Smooth muscle cell (in vitro differentiated cells): Measurements from ENCODE around the gene PRM2. TPM values are rescaled to one million over a fixed set of nuclear protein-coding genes. Genes with fewer than 3 reads are reported as not detected.

ENCODE experiments used
- DNase-seq: peaks from one replicate; lab custom pipeline; 2025; ENCODE audit not compliant: unreplicated experiment; lab: John Stamatoyannopoulos, UW
- H2AFZ ChIP-seq: fragments of 200-600 bp; sonication (generic); 2 replicates; pipeline ENCODE4 v1.6.0; 2016; ENCODE audit warnings: antibody characterized with exemption, low read depth, mild to moderate bottlenecking
- H3F3A ChIP-seq: fragments of 200-600 bp; sonication (generic); 2 replicates; pipeline ENCODE4 v1.6.0; 2017; ENCODE audit warnings: antibody characterized with exemption, low read depth
- H3K27ac ChIP-seq: fragments of 200-600 bp; sonication (generic); 2 replicates; pipeline ENCODE4 v1.5.1; 2016; ENCODE audit warnings: low read depth, mild to moderate bottlenecking
- H3K27me3 ChIP-seq: fragments of 200-600 bp; sonication (generic); 2 replicates; pipeline ENCODE4 v1.6.1; 2016; ENCODE audit warnings: low read depth, mild to moderate bottlenecking
- H3K36me3 ChIP-seq: fragments of 200-600 bp; sonication (generic); 2 replicates; pipeline ENCODE4 v1.5.1; 2016; ENCODE audit warnings: low read depth
- H3K4me1 ChIP-seq: fragments of 200-600 bp; sonication (generic); 2 replicates; pipeline ENCODE4 v1.5.1; 2016; ENCODE audit warnings: low read depth
- H3K4me2 ChIP-seq: fragments of 200-600 bp; sonication (generic); 2 replicates; pipeline ENCODE4 v1.6.0; 2016; ENCODE audit warnings: mild to moderate bottlenecking
- H3K4me3 ChIP-seq: fragments of 200-600 bp; sonication (generic); 2 replicates; pipeline ENCODE4 v1.5.1; 2016; ENCODE audit warnings: mild to moderate bottlenecking
- H3K79me2 ChIP-seq: fragments of 200-600 bp; sonication (generic); 2 replicates; pipeline ENCODE4 v1.6.0; 2016; ENCODE audit warnings: low read depth, mild to moderate bottlenecking
- H3K9ac ChIP-seq: fragments of 200-600 bp; sonication (generic); 2 replicates; pipeline ENCODE4 v1.6.0; 2016; ENCODE audit warnings: low read depth
- H3K9me3 ChIP-seq: fragments of 200-600 bp; sonication (generic); replicated peaks from 2 replicates; pipeline ENCODE4 v1.5.1; 2016; ENCODE audit warnings: low read depth
- H4K20me1 ChIP-seq: fragments of 200-600 bp; sonication (generic); 2 replicates; pipeline ENCODE4 v1.6.0; 2016; ENCODE audit warnings: low read depth
- WGBS: methylation state at CpG from one replicate; pipeline ENCODE4 v1.1.7; 2016; ENCODE audit warnings: low lambda C conversion rate; 5-methylcytosine and 5-hydroxymethylcytosine counted together
- polyA plus RNA-seq: library from polyadenylated mRNA; unstranded; fragments of >200 nt; fragmentation: Nextera tagmentation; extraction: Ambion mirVana; gene quantifications from 2 replicates; pipeline ENCODE4 v1.2.1, GENCODE V29; 2016
- total RNA-seq: library from RNA; depleted of rRNA; stranded (reverse); fragments of >200 nt; gene quantifications from 2 replicates; pipeline ENCODE4 v1.2.3, GENCODE V29; 2014
- TF ChIP-seq, protein P1 (sequence below): fragments of 200-600 bp; sonication (generic); IDR thresholded peaks from 2 replicates; pipeline ENCODE4 v1.5.1; 2017; ENCODE audit warnings: borderline replicate concordance, mild to moderate bottlenecking, antibody characterized with exemption; ENCODE audit not compliant: insufficient read depth, poor library complexity, severe bottlenecking

PRM2 gene
- total and polyA plus RNA-seq, 2 experiments from 2014 or later: not detected

DNA sequence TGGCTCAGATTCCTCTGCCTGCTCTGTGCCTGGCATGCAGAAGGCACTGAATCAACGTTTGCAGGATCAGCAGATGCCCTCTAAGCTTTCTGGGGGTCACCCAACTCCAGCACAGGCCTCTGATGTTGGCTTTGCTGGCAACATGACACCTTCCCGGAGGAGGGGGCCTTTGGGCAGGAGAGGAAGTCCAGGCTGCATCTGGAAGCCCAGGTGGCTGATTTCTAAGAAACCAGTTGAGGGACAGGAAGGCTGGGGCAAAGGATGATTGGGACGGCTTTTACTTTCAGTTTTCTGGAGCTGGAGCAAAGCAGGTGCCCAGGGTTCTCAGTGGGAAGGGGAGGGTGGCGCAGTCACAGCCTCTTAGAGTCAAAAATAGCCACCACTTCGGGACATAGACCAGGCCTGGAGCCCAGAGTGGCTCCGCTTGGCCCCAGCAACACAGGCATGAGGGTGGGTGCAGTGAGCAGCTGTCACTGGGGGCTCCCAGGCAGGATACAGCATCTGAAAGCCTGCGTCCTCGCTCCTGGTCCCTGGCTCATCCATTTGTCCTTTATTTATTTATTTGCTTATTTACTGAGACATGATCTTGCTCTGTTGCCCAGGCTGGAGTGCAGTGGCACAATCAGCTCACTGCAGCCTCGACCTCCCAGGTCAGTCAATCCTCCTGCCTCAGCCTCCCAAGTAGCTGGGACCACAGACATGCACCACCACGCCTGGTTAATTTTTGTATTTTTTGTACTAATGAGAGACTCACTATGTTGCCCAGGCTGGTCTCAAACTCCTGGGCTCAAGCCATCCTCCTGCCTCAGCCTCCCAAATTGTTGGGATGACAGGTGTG is 35.4 kb downstream of the PRM2 start:
- Histone ChIP-seq H3K27me3 (no peaks in the 10 kb centered on the region), H3K9me3 (no peaks in the 10 kb centered on the region), H4K20me1 (no peaks in the 10 kb centered on the region), H3K4me1 (no peaks in the 10 kb centered on the region), H3K4me2 (no peak overlapping the region), H3K27ac (no peak overlapping the region), H2AFZ (no peak overlapping the region), H3F3A (no peaks in the 10 kb centered on the region), H3K4me3 (no peak overlapping the region), H3K79me2 (no peaks in the 10 kb centered on the region), H3K9ac (no peak overlapping the region), H3K36me3 (no peaks in the 10 kb centered on the region)
- 86% methylated on average over 10 of the region's 10 CpGs for WGBS
- TF ChIP-seq, protein P1, sequence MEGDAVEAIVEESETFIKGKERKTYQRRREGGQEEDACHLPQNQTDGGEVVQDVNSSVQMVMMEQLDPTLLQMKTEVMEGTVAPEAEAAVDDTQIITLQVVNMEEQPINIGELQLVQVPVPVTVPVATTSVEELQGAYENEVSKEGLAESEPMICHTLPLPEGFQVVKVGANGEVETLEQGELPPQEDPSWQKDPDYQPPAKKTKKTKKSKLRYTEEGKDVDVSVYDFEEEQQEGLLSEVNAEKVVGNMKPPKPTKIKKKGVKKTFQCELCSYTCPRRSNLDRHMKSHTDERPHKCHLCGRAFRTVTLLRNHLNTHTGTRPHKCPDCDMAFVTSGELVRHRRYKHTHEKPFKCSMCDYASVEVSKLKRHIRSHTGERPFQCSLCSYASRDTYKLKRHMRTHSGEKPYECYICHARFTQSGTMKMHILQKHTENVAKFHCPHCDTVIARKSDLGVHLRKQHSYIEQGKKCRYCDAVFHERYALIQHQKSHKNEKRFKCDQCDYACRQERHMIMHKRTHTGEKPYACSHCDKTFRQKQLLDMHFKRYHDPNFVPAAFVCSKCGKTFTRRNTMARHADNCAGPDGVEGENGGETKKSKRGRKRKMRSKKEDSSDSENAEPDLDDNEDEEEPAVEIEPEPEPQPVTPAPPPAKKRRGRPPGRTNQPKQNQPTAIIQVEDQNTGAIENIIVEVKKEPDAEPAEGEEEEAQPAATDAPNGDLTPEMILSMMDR: no peak
- no peak for DNase-seq

DNA sequence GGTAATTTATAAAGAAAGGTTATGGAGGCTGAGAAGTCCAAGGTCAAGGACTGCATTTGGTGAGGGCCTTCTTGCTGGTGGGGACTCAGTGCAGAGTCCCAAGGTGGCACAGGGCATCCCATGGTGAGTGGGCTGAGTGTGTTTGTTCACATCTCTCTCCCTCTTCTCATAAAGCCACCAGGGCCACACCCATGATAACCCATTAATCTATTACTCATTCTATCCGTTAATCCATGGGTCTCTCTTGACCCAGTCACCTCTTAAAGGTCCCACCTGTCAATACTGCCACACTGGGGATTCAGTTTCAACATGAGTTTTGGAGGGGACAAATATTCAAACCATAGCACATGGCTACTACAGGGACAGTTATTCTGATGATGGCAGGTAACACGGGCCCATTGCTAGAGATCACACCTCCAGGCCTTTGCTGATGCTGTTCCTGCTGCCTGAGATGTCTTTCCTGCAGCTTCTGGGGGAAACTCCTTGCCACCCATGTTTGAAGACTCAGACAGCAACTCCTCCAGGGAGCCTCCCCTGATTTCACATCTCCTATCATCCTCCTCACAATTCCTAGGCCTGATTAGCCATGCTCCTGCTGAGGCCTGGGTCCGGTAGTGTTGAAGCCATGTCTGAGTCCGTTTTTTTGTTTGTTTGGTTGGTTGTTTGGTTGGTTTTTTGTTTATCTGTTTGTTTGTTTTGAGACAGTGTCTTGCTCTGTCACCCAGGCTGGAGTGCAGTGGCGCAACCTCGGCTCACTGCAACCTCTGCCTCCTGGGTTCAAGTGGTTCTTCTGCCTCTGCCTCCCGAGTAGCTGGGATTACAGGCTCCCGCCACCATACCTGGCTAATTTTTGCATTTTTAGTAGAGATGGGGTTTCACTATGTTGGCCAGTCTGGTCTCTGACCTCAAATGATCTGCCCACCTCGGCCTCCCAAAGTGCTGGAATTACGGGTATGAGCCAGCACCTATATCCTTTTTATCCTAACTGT is 36.3 kb downstream of the PRM2 start:
- H3K27me3 ChIP-seq: no peaks in the 10 kb centered on the region
- no peaks in the 10 kb centered on the region for H3K79me2 ChIP-seq
- no peak overlapping the region for H3K4me2 ChIP-seq
- no peak overlapping the region for H3K4me3 ChIP-seq
- H3K9me3 ChIP-seq: no peaks in the 10 kb centered on the region
- no peak for DNase-seq
- no peaks in the 10 kb centered on the region for H3K4me1 ChIP-seq
- H3K9ac ChIP-seq: no peak overlapping the region
- no peaks in the 10 kb centered on the region for H4K20me1 ChIP-seq
- H3F3A ChIP-seq: no peaks in the 10 kb centered on the region
- no peak overlapping the region for H2AFZ ChIP-seq
- H3K36me3 ChIP-seq: no peaks in the 10 kb centered on the region
- TF ChIP-seq, protein P1: no peak
- H3K27ac ChIP-seq: no peak overlapping the region
- WGBS: 83% methylated on average over 10 of the region's 10 CpGs

DNA sequence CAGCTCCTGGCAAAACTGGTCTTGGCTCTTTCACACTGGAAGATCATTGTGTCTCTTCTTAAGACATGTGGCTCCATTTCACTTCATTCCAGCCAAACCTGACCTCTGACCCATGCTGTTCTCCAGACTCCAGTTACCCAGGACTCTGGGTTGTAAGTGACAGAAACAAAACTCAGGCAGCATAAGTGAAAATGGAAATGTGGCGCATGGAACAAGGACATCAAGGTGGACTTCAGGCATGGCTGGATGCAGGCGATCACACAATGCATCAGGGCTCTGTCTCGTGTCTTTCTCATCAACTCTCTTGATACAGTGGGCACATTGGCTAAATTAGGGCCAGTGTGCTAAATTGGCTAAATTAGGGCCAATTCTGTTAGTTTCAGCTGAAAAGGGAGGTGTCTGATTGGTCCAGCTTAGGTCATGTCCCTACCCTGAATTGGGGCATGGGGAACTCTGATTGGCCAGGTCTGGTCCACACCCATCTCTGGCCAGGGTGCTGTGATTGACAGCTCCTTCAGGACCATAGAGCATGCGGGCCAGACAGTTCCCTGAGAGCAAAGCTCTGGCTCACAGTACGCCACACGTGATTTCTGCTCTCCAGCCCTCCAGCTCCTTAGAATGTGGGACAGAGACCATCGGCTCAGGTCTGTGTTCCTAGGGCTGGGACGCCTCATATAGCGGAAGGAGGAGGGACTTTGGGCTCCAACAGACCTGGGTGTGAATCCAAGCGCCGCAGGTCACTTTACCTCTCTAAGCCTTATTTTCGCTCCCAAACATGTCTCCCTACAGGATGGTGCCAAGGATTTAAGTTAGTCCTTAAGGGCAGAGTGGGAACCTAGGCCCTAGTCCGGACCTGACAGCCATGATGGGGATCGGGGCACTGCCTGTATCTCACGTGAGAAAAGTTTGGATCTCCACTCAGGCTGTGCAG is 37.7 kb downstream of the PRM2 start:
- Histone ChIP-seq H3F3A (no peaks in the 10 kb centered on the region), H3K4me1 (no peaks in the 10 kb centered on the region), H2AFZ (no peak overlapping the region), H3K79me2 (no peaks in the 10 kb centered on the region), H3K4me3 (no peak overlapping the region), H3K9ac (no peak overlapping the region), H3K9me3 (no peaks in the 10 kb centered on the region), H3K27me3 (no peaks in the 10 kb centered on the region), H3K36me3 (no peaks in the 10 kb centered on the region), H4K20me1 (no peaks in the 10 kb centered on the region), H3K4me2 (no peak overlapping the region), H3K27ac (no peak overlapping the region)
- TF ChIP-seq, protein P1: no peak
- 95% methylated on average over 15 of the region's 15 CpGs for WGBS
- DNase-seq: no peak
